HL-60 (cell line): ENCODE results near the gene AXL.

Experiments
- CTCF ChIP-seq: IDR thresholded peaks from one replicate; pipeline ENCODE4 v1.5.1; 2011; ENCODE audit warnings: low read length, control low read depth, inconsistent platforms; ENCODE audit not compliant: insufficient read depth
- POLR2AphosphoS5 ChIP-seq: IDR thresholded peaks from 2 replicates; pipeline ENCODE4 v1.6.1; 2012; ENCODE audit warnings: low read depth
- REST ChIP-seq: IDR thresholded peaks from 2 replicates; pipeline ENCODE4 v1.6.1; 2012; ENCODE audit warnings: low read depth; ENCODE audit not compliant: insufficient replicate concordance

GRCh38 chr19:41296433-41296871 lies 77.4 kb downstream of the AXL start:
- TF ChIP-seq CTCF (no peak), POLR2AphosphoS5 (no peak), REST (no peak)
